Tibial nerve (tissue), 4 donors: ENCODE measurements around the gene TMEM222. TPM values are rescaled to one million over a fixed set of nuclear protein-coding genes. Genes with fewer than 3 reads are reported as not detected.
A peak's percentile ranks its signal among the peaks of the same experiment; 100 is the strongest.

ENCODE experiments used
- DNase-seq, 2 donors: peaks; one replicate each; pipeline ENCODE4 v3.0.0-alpha.2; 2019; ENCODE audit warnings: low spot score in 2 of 2
- H3K27ac ChIP-seq, 4 donors: fragments of 200-600 bp; sonication (generic) in 3 of 4; one replicate each; pipeline ENCODE4 v1.5.1; 2017 to 2019; ENCODE audit warnings: mild to moderate bottlenecking in 1 of 4
- H3K27me3 ChIP-seq, 2 donors: fragments of 200-600 bp; sonication (generic) in 1 of 2; one replicate each; pipeline versions ENCODE4 v1.5.1 to v1.6.0; 2017 to 2019
- H3K36me3 ChIP-seq, 3 donors: fragments of 200-600 bp; sonication (generic); one replicate each; pipeline ENCODE4 v1.5.1; 2018 to 2019
- H3K4me1 ChIP-seq, 4 donors: fragments of 200-600 bp; sonication (generic) in 3 of 4; one replicate each; pipeline ENCODE4 v1.5.1; 2017 to 2019
- H3K4me3 ChIP-seq, 4 donors: fragments of 200-600 bp; sonication (generic) in 3 of 4; one replicate each; pipeline ENCODE4 v1.5.1; 2017 to 2019; ENCODE audit warnings: mild to moderate bottlenecking in 1 of 4, moderate library complexity in 1 of 4
- H3K9me3 ChIP-seq, 4 donors: fragments of 200-600 bp; sonication (generic) in 3 of 4; one replicate each; pipeline ENCODE4 v1.5.1; 2017 to 2019
- EP300 ChIP-seq, 2 donors: sonication (generic); formaldehyde crosslinking; IDR thresholded peaks; one replicate each; pipeline ENCODE4 v1.6.1; 2017; ENCODE audit warnings: antibody characterized with exemption in 2 of 2, mild to moderate bottlenecking in 1 of 2
- POLR2A ChIP-seq, 2 donors: fragments of 450-650 bp; IDR thresholded peaks; one replicate each; pipeline ENCODE4 v1.6.1; 2017; ENCODE audit warnings: antibody characterized with exemption in 2 of 2, mild to moderate bottlenecking in 2 of 2, moderate library complexity in 2 of 2
- WGBS, 2 donors: methylation state at CpG; one replicate each; pipeline ENCODE4 v1.1.5; 2018; 5-methylcytosine and 5-hydroxymethylcytosine counted together
- total RNA-seq, 4 donors: library from RNA; depleted of rRNA; stranded (reverse); fragments of >200 nt; gene quantifications; one replicate each; pipeline ENCODE4 v1.1.0, GENCODE V29; 2016
- TF ChIP-seq, protein P1 (sequence below), 5 experiments: fragments of 200-600 bp in 3 of 5; fragments of 450-650 bp in 2 of 5; sonication (generic) in 3 of 5; IDR thresholded peaks; one replicate each; pipeline ENCODE4 v1.5.1; 2016 to 2019; ENCODE audit warnings: antibody characterized with exemption in 5 of 5, mild to moderate bottlenecking in 3 of 5, moderate library complexity in 2 of 5

TMEM222 gene
- total RNA-seq, 4 donors from 2014 or later = 21.4 to 35.4 (median 27.5) TPM

DNA sequence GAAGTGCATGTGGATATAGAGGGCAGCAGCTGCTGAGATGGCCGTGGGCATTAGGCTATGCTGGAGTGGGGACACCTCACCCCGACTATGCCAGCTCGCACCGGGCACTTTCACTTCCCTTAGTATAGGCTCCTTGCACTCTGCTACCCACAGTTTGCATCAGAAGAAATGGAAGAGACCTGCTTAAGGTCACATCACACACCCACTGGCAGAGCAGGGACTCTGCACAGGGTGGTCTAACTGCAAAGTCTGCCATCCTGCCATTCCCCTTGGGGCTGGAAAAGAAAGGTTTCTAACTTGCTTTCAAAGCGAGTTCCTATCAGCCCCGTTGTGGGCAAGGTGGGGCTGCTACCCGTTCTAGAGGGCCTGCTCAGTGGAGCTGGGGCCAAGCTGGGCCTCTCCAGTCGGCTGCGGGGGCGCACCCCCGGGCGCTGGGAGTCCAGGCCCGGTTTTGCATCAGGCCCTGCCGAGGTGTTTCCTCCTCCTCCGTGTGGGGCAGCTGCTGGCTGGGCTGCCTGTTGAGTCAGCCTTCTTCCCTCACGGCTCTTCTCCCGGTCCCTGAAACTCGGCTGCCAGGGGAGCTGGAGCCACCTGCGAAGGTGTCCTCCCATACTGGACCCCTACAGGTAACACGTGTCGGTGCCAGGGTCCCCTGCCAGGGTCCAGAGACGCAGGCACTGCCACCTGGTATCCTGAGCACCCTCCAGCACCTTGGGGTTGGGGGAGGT, 19.7 kb downstream of the TMEM222 start, which contains the start of gene SYTL1:
TSS of gene SYTL1 (plus strand) at position 498 of the 728 bp plus-strand sequence. CDS start 3,313 bp downstream, outside the sequence.
- Histone ChIP-seq H3K27ac (peak within 1 kb of the TSS in 1 of 4 donors; percentile 78), H3K36me3 (peaks cover 0 to 26% (median 0%) of the 10 kb centered on the region in 3 donors), H3K9me3 (no peaks in the 10 kb centered on the region), H3K4me1 (peaks cover 0 to 10% (median 2%) of the 10 kb centered on the region in 4 donors), H3K27me3 (no peaks in the 10 kb centered on the region), H3K4me3 (peak within 1 kb of the TSS in 2 of 4 donors; percentile 15 to 40)
- no peak for TF ChIP-seq POLR2A (IDR thresholded peaks at IDR 0.05)
- TF ChIP-seq, protein P1, sequence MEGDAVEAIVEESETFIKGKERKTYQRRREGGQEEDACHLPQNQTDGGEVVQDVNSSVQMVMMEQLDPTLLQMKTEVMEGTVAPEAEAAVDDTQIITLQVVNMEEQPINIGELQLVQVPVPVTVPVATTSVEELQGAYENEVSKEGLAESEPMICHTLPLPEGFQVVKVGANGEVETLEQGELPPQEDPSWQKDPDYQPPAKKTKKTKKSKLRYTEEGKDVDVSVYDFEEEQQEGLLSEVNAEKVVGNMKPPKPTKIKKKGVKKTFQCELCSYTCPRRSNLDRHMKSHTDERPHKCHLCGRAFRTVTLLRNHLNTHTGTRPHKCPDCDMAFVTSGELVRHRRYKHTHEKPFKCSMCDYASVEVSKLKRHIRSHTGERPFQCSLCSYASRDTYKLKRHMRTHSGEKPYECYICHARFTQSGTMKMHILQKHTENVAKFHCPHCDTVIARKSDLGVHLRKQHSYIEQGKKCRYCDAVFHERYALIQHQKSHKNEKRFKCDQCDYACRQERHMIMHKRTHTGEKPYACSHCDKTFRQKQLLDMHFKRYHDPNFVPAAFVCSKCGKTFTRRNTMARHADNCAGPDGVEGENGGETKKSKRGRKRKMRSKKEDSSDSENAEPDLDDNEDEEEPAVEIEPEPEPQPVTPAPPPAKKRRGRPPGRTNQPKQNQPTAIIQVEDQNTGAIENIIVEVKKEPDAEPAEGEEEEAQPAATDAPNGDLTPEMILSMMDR (IDR thresholded peaks at IDR 0.05) = no peak
- no peak for TF ChIP-seq EP300 (IDR thresholded peaks at IDR 0.05)
- DNase-seq = no peak
- WGBS, 2 donors = 27 to 32% methylated on average over 18 of the region's 22 CpGs

DNA sequence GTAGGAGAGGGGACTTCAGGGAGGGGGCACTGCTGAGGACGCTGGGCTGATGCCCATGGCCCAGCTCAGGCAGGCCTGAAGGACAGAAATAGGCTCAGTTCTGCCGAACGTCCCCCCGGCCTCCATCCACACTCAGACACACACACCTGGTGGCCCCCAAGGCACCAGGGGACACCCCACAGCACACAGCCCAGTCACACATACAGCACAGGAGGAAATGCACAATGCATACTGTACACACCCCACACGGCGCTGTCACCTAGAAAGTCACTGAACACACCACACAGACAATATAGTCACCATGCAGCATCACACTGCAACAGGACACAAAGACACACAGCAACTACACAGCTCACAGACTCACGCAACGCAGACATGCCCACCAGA, 20.4 kb downstream of the TMEM222 start:
- Histone ChIP-seq H3K36me3 (peaks cover 0 to 19% (median 0%) of the 10 kb centered on the region in 3 donors), H3K27me3 (no peaks in the 10 kb centered on the region), H3K9me3 (no peaks in the 10 kb centered on the region), H3K27ac (peak overlapping the region in 1 of 4 donors; percentile 78), H3K4me1 (peaks cover 0 to 10% (median 2%) of the 10 kb centered on the region in 4 donors), H3K4me3 (peak overlapping the region in 2 of 4 donors; percentile 15 to 40)
- DNase-seq = no peak
- TF ChIP-seq, protein P1 (IDR thresholded peaks at IDR 0.05) = no peak
- no peak for TF ChIP-seq POLR2A (IDR thresholded peaks at IDR 0.05)
- no peak for TF ChIP-seq EP300 (IDR thresholded peaks at IDR 0.05)
- WGBS, 2 donors = 64 to 85% methylated on average over 6 to 8 of the region's 8 CpGs

DNA sequence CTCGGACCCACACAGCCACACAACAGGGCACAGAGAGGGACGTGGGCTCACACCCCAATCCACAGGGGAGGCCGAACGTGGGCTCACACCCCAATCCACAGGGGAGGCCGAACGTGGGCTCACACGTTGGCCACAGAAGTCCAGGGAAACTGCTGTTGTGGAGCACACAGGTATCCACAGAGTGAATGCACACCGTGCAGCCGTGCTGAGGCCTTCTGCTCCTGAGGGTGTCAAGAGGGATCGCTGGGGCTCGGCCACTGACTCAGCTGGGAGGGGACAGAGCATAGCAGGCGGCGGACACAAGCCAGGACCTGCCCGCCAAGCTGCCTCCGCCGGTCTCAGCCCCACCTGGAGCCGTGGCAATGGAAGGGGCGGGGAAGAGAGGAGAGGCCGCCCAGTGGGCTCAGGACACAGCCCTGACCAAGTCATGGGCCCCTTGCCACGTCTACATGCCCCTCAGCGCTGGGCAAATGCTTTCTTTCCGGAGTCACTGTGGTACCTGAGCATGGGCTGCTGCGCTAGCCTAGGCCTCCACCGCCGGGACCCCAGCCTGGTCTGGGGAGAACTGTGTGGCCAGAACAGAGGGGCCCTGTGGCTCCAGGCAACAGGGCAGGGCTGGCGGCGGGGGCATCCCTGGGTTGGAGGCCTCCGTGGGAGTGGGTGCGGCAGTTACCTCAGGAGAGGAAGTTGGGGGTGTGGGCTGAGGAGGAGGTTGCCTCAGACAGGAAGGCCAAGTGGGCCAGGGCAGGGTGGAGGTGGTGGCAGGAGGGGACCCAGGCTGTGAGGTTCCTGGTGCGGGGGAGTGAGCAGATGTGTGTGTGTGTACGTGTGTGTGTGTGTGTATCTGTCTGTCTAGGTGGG, 21.0 kb downstream of the TMEM222 start:
- Histone ChIP-seq H3K4me1 (peaks cover 0 to 10% (median 2%) of the 10 kb centered on the region in 4 donors), H3K9me3 (no peaks in the 10 kb centered on the region), H3K4me3 (peak overlapping the region in 2 of 4 donors; percentile 15 to 40), H3K27ac (peak overlapping the region in 1 of 4 donors; percentile 78), H3K27me3 (no peaks in the 10 kb centered on the region), H3K36me3 (peaks cover 0 to 13% (median 0%) of the 10 kb centered on the region in 3 donors)
- no peak for DNase-seq
- WGBS, 2 donors = 43 to 64% methylated on average over 18 to 30 of the region's 31 CpGs
- TF ChIP-seq, protein P1 (IDR thresholded peaks at IDR 0.05) = no peak
- TF ChIP-seq EP300 (IDR thresholded peaks at IDR 0.05) = no peak
- TF ChIP-seq POLR2A (IDR thresholded peaks at IDR 0.05) = no peak

DNA sequence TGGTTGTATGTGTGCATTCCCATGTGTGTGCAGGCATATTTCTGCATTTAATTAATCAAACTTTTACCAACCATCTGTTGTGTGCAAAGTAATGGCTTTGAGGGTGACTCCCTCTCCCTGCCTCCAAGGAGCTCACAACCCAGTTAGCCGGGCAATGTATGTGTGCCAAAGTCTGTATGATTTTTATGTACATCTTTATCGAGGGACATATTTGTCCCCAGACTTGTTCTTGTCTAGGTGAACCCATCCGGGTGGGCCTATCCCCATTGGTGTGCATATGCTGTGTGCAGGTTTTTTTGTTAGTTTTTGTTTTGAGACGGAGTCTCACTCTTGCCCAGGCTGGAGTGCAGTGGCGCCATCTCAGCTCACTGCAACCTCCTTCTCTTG, 21.7 kb downstream of the TMEM222 start:
- WGBS, 2 donors = 69 to 73% methylated on average over 5 of the region's 5 CpGs
- Histone ChIP-seq H3K27me3 (peaks cover 0 to under 1% of the 10 kb centered on the region in 2 donors), H3K36me3 (peaks cover 0 to 6% (median 0%) of the 10 kb centered on the region in 3 donors), H3K4me3 (no peak overlapping the region), H3K4me1 (peaks cover 0 to 10% (median 2%) of the 10 kb centered on the region in 4 donors), H3K27ac (no peak overlapping the region), H3K9me3 (no peaks in the 10 kb centered on the region)
- TF ChIP-seq POLR2A (IDR thresholded peaks at IDR 0.05) = no peak
- TF ChIP-seq, protein P1 (IDR thresholded peaks at IDR 0.05) = no peak
- TF ChIP-seq EP300 (IDR thresholded peaks at IDR 0.05) = no peak
- DNase-seq = no peak
